Forelimb muscle (tissue), 1 donor: ENCODE results near the gene PCYT1A. TPM values are rescaled to one million over a fixed set of nuclear protein-coding genes. Genes with fewer than 3 reads are reported as not detected.
"Not testable (repeated sequence)": the region's sequence is repeated elsewhere in the genome, so short reads cannot be mapped to it uniquely, and the experiment has no call there.

Source experiments
- DNase-seq: peaks from one replicate; pipeline ENCODE4 v3.0.0-alpha.2; 2013; ENCODE audit warnings: low read depth
- polyA plus RNA-seq: library from polyadenylated mRNA; unstranded; fragments of 120-200 nt; gene quantifications from one replicate; pipeline ENCODE4 v1.2.1, GENCODE V29; 2013; ENCODE audit not compliant: insufficient read length

Gene PCYT1A
- polyA plus RNA-seq = 44.7 TPM

DNA sequence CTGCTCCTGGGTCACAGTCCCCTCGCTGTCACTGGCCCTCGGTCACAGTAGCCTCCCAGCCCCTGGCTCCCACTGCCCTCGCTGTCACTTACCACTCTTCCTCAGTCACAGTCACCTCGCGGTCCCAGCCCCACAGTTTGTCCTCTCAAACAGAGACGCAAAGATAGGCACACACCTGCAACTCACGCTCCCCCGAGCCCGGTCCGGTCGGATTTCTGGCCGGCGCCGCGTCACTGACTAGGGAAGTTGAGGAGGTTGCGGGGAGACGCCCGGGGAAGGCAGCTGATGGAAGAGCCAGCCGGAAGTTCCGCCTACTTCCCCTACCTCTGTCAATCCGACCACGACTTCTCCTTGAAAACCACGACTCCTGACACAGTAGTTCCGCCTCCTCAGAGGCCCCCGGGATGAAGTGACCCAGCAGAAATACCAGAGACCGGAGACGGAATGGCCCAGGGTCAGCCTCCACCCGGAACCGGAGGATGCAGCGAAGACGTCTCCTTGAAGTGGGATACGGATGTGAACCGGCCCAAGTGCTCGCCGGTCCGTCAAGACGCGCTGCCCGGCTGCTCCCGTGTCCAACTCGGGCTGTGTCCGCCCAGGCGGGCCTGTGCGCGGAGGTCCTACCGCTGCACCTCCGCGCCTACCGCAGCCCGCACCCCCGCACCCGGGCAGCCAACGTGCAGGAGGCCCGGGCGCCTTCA lies at the start of gene PCYT1A:
Gene PCYT1A, minus strand, starts transcription at position 287 of the 701 bp plus-strand sequence. CDS start 17,195 bp downstream, outside the sequence.
- peak; percentile 96 for DNase-seq

DNA sequence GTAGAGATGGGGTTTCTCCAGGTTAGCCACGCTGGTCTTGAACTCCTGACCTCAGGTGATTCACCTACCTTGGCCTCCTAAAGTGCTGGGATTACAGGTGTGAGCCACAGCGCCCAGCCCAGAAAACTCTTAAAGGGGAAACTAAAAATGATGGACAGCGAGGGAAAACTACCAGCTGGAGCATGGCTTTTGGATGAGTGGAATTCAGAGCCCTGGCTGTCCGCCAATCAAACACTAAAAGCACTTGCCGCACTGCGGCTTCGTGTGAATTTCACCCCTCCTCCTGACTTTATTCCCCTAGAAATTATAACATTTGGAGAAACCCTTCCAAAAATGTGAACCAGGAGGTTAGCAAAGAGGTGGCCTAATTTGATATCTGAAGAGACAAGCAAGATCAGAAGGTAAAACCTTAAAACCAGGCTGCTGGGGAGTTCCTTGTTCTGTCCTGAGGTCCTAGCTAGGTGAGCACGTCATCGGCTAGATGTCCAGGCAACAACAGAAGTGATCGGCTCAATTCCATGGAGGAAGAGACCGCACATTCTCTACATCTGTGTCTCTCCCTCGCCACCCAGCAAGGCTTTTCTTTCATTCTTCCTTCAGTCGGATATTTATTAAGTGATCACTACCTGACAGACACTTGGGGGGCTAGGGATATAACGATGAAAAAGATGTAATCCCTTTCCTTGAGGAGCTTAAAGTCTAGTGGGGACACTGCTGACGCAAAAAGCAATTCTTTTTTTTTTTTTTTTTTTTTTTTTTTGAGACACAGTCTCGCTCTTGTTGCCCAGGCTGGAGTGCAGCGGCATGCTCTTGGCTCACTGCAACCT lies 49.0 kb upstream of the PCYT1A start:
- no peak for DNase-seq

DNA sequence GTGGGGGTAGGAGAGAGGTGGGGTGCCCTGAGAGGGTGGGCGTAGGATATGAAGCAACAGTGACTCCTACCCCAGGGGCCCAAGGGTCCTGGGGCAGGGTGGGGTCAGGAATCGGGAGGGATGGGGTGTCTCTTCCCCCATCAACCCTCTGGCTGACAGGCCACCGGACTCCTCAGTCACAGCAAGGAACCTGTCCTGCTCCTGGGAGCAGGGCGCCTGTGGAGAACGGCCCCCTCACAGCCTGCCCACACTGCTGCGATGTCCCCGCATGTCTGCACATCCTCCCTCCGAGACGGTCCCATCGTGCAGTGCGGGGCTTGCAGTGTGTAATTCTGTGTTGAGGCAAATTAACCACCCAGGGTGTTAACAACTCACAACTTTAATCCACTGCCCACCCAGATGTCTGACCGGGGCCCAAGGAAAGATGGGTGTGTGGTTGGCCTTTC lies 48.0 kb upstream of the PCYT1A start:
- no peak for DNase-seq

DNA sequence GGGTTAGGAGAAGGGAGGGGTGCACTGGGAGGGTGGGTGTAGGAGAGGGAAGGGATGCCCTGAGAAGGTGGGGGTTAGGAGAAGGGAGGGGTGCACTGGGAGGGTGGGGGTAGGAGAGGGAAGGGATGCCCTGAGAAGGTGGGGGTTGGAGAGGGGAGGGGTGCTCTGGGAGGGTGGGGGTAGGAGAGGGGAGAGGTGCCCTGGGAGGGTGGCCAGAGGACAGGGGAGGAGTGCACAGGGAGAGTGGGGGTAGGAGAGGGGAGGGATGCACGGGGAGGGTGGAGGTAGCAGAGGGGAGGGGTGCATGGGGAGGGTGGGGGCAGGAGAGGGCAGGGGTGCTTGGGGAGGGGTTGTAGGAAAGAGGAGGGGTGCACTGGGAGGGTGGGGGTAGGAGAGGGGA lies 47.5 kb upstream of the PCYT1A start:
- no peak for DNase-seq

DNA sequence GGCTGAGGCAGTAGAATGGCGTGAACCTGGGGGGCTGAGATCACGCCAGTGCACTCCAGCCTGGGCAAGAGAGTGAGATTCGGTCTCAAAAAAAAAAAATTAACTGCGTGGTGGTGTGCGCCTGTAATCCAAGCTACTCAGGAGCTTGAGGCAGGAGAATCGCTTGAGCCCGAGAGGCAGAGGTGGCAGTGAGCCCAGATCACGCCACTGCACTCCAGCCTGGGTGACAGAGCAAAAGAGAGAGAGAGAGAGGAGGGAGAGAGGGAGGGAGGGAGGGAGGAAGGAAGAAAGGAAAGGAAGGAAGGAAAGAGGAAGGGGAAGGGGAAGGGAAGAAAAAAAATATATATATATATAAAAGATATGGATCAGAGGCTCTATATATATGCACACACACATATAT lies 44.6 kb upstream of the PCYT1A start:
- no peak for DNase-seq

DNA sequence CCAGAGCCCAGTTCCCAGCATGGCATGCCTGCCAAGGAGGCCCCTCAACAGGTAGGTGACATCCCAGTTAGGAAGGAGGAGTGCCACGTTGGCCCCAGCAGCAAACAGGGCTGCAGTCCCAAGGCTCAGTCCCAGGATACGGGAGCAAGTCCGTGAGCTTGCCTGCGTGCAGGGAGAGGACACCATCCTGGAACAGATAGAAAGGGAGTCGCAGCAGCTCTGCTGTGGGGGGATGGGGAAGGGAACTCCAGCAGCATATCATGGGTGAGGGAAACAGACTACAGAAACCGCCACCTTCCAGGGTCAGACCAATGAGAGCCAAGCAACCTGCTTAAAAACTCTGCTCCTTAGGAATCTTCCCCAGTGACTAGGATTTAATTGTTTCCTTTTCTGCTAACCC lies 39.9 kb upstream of the PCYT1A start:
- DNase-seq = no peak

DNA sequence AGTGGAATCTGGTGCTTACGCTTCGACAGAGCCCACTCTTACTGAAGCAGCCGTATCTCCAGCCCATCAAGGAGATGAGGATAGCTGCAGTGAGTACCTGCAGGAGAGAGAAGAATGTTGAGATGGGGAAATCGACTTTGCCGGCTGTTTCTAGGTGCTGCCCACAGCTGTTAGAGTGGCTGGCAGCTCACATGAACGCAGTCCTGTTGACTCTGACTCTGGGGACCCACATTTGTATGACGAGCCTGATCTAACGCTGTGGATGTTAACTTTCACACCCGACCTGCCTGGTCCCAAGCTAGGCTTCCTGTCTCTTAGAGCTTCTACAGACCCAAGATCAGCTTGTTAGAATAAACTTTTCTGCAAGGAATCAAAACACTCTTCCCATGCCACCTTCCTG lies 39.4 kb upstream of the PCYT1A start:
- no peak for DNase-seq

DNA sequence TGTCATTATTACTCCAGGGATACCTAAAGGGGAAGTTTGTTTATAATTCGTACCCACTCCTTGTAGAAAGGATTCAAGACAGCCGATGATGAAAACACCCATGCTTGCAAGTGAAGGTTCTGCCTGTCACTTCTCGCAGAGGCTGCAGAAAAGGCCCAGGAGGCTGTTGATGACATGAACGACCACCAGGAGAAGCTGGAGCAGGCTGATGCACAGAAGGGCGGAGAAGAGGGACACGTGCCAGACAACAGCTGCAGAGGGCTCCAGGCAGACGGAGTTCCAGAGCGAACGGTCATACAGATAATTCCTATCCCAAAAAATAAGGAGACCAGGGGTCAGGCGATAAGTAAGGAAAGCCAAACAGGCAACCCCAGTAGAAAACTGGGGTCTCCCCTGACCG lies 36.2 kb upstream of the PCYT1A start:
- DNase-seq = peak; percentile 20

DNA sequence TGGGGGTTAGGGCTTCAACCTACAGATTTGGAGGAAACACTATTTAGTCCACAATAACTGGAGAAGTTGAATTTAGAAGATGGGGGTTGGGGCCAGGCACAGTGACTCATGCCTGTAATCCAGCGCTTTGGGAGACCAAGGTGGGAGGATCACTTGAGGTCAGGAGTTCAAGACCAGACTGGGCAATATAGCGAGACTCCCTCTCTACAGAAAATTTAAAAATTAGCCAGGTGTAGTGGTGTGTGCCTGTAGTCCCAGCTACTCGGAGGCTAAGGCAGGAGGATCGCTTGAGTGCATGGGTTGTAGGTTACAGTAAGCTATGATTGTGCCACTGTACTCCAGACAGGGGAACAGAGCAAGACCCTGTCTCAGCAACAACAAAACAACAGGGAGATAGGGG lies 35.5 kb upstream of the PCYT1A start:
- no peak for DNase-seq

DNA sequence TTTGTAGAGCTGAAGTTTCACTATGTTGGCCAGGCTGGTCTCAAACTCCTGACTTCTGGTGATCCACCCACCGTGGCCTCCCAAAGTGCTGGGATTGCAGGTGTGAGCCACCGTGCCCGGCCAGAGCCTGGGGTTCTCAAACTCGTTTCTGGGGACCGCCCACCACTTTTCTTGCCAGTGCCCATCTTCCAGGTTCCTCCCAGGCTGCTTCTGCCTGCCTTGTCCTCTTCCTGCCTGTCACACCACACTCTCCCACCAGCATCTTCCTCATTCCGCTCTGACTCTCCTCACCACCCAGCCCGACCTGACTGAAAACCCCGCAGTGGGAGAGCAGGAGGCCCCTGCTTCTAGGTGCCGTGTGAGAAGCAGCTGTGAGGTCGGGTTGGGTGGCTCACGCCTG lies 33.6 kb upstream of the PCYT1A start:
- DNase-seq = no peak

DNA sequence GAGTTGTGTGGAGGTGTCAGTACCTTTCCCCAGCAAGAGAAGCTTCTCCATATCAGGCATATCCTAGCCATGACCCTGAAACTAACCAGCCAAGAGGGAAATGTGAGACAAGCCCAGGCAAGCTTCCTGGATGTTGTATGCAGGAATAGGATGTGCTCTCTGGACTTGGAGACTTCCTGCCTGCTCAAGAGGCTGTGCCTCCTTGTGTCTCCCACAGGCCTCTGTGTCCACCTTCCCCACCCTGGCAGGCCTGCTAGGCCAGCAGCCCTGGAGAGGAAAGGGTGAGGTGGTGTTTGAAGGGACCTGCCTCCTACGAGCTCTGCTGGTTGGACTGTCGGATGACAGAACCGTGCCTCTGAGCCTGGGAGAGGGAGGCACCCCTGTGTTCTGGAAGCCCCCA lies 32.6 kb upstream of the PCYT1A start:
- DNase-seq = no peak

DNA sequence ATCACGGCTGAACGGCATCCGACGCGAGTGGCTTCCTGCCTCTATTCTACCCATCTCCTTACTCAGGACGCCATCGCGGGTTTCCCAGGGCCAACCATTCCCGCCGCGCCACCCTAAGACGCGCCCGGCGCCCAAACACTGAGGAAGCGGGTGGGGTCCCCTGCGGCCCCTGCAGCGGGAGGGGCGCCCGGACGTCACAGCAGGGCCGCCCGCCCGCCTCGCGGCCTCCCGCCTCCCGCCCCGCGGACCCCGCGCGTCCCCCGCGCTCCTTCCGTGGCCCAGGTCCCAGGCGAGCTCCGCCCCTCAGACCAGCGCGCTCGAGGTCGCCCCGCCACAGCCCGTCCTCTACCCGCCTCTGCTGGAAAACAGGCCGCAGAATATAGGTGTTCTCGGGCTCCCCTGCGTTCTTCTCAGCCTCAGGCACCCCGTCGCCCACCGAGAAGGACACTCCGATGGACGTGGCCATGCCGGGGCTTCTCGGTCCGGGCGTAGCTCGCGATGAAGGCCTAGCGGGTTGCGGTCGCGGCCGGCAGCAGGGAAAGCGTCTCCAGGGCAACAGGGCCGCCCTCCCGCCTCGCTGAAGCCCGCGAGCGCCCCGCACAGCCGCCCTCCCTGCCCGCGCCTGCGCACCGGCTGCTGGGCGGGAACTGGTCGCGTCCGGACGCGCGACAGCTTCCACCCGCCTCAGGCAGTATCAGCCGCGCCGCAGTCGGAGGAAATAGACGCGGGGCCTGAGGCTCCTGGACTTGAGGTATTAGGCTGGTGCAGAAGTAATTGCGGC lies 30.4 kb upstream of the PCYT1A start, which contains the start of gene DYNLT2B:
Gene DYNLT2B, minus strand, starts transcription at position 554 of the 781 bp plus-strand sequence. Its CDS starts 88 bp downstream, at position 466.
- DNase-seq = peak; percentile 60

DNA sequence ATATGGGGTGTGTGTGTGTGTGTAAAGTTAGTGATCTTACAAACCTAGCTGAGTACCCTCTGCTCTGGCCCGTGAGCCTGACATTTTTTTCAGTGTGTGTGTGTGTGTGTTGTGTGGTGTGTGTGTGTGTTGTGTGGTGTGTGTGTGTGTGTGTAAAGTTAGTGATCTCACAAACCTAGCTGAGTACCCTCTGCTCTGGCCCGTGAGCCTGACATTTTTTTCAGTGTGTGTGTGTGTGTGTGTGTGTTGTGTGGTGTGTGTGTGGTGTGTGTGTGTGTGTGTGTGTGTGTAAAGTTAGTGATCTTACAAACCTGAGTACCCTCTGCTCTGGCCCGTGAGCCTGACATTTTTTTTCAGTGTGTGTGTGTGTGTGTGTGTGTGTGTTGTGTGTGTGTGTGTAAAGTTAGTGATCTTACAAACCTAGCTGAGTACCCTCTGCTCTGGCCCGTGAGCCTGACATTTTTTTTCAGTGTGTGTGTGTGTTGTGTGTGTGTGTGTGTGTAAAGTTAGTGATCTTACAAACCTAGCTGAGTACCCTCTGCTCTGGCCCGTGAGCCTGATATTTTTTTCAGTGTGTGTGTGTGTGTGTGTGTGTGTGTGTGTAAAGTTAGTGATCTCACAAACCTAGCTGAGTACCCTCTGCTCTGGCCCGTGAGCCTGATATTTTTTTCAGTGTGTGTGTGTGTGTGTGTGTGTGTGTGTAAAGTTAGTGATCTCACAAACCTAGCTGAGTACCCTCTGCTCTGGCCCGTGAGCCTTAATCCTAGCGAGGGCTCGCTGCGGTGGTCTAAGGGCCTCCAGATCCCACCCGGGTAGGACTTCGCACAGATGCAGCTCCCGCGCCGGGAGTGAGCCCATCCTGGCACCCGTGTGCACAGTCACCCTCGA lies 29.5 kb upstream of the PCYT1A start:
- not testable (repeated sequence) for DNase-seq

DNA sequence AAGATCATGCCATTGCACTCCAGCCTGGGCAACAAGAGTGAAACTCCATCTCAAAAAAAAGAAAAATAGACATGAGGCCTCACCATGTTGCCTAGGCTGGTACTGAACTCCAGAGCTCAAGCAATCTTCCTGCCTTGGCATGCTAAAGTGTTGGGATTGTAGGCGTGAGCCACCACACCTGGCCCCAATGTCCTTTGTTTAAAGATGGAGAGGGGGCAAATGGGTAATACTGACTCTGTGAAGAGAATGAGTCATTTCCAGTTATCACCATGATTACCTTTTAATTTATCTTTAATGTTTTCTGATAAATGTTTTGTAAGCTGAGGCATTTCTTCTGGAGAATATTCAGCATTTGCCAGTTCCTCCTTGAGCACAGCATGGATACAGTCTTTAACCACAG lies 28.3 kb upstream of the PCYT1A start:
- no peak for DNase-seq

DNA sequence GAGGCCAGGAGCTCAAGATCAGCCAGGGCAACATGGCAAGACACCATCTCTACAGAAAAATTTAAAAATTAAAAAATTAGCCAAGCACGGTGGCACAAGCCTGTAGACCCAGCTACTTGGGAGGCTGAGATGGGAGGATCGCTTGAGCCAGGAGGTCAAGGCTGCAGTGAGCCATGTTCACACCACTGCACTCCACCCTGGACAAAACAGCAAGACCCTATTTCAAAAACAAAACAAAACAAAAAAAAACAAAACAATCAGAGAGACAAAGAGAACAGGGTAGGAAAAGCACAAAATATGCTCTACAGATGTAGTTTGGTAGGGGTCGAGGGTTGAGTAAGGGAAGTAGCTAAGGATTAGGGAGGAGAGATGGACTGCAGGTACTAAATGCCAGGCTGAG lies 27.1 kb upstream of the PCYT1A start:
- DNase-seq = no peak

DNA sequence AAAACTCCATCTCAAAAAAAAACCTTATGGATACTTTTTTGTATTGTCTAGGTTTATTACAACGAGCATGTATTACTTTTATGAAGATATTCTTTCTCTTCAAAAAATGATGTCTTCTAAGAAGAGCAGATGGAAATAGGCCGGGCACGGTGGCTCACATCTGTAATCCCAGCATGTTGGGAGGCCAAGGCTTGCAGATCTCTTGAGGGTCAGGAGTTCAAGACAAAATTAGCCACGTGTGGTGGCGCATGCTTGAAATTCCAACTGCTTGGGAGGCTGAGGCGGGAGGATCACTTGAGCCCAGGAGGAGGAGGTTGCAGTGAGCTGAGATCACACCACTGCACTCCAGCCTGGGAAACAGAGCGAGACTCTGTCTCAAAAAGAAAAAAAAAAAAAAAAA lies 26.6 kb upstream of the PCYT1A start:
- not testable (repeated sequence) for DNase-seq

DNA sequence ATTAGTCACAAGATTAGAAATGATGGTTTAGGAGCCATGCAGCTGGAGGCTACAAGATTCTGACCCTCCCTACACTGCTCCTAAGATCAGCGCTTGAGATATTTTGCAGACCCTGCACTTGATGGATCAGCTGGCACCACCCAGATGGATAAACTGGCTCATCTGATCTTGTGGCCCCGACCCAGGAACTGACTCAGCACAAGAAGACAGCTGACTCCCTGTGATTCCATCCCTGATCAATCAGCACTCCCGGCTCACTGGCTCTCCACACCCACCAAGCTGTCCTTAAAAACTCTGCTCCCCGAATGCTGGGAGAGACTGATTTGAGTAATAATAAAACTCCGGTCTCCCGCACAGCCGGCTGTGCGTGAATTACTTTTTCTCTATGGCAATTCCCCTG lies 15.4 kb upstream of the PCYT1A start:
- DNase-seq = not testable (repeated sequence)

DNA sequence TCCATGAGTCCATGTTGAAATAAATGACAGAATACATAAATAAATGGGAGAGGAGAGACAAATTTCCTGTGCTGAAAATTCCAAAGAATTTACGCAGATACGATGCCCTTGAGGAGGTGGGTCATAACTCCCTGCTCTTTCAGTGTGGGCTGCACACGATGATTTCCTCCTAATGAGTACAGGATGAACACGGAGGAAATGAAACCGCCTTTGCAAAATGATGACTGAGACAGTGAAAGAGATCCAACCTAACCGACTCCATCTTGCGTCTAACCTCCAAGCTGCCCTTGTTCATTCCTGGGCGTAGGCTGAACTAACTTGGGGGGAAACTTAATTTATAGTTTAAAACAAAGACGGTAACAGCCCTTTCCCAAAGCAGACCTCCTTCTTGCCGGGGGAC lies 15.0 kb upstream of the PCYT1A start:
- not testable (repeated sequence) for DNase-seq

DNA sequence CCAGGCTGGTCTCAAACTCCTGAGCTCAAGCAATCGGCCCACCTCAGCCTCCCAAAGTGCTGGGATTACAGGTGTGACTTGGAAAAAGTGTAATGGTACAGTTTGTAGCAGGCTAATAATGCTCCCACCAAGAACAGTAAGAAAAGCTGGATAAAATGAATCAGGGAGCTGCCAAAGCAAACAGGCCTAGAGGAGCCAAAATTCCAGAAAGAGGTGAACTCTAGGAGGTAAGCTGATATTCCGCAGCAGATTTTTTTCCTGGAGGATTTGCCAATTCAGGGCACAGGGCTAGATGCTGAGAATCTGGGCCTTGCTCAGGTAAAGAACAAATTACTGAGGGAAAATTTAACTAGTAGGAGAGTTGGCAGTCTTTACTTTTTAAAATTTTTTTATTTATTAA lies 11.0 kb upstream of the PCYT1A start:
- DNase-seq = no peak

DNA sequence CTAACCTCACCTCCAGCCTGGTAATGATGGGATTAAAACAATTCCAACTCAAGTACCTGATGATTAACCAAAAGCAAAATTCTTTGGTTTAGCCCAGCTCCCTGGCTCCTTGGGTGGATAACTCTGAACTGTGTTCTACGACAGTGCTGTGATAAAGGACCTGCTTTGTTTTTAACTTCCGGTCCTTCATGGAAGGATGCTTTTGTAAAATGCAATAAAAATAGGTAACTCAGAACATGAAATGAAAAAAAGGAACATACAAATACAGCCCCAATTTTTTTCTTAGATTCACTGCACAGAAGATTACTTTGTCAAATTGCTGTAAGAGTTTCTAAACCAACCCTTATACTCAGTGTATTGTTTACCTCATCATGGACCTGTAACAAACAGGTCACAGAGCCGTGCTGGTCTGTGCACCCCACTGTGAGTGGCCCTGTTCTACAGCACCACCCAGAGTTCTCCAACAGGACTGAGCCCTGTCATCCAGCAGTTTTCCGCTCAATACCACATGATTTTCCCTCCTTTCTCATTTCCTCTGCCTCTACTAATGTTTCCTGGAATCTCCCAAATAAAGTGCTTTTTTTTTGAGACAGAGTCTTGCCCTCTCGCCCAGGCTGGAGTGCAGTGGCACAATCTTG lies 4.9 kb upstream of the PCYT1A start:
- no peak for DNase-seq

DNA sequence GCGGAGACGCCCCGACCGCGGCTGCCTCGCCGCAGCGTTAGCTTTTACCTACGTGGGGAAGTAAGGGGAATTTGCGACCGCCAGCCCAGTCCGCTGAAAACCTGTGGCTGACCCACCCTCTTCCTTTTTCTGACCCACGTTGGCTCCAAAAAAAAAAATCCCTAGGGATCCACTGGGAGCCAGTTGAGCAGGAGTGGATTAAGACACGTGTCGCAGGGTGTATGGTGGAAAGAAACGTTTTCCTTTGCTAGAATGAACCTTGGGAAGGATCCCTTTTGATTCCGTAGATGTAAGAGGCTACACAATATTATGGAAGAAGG lies 575 bp upstream of the PCYT1A start:
- DNase-seq = peak; percentile 17
